C4-2B (cell line): Measurements from ENCODE around the gene CAMK2G.

ENCODE experiments used
- H3K27ac ChIP-seq: fragments of 450-650 bp; 2 replicates; pipeline ENCODE4 v1.5.1; 2017
- CTCF ChIP-seq: fragments of 450-650 bp; conservative IDR thresholded peaks from 2 replicates; pipeline ENCODE4 v1.5.1; 2017; ENCODE audit warnings: mild to moderate bottlenecking
- ZFX ChIP-seq: fragments of 450-650 bp; IDR thresholded peaks from 2 replicates; pipeline ENCODE4 v1.6.1; 2017

The CAMK2G gene

DNA sequence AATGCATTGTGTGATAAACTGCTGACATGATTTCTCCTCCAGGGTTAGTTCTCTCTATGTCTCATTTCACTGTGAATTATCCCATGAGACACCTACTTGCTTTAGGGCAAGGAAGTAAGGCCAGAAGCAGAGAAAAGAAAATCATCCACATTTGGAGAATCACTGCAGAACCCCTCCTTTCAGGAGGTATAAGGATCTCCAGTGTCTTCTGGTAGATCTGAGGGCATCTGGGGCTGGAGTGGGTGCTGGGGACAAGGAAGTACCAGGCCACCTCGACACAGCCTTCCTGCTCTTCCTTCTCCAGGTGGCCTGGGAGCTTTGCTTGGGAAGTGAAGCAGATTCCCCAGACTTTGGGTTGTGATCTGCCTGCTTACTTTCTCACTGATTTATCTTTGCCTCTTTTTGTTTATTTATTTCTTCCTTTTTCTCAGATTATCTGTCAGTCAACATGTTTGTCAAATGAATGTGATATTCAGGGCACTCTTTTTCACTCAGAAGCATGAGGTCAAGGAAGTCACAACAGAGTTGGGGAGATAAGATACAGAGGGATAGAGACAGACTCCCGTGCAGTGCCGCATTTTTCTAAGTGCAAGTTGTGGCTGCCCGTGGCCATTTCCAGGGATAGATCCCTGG, 12.4 kb upstream of the CAMK2G start:
- TF ChIP-seq ZFX, result no peak
- no peak for TF ChIP-seq CTCF
- peak overlapping the region; percentile 85 for H3K27ac ChIP-seq

- H3K27ac ChIP-seq, result peak overlapping the region; percentile 85; the same call in 1 of the 2 replicates
- TF ChIP-seq ZFX (no peak), CTCF (peak; percentile 90)
These were observed 11.8 kb upstream of the CAMK2G start for GRCh38 chr10:73886085-73886529.

DNA sequence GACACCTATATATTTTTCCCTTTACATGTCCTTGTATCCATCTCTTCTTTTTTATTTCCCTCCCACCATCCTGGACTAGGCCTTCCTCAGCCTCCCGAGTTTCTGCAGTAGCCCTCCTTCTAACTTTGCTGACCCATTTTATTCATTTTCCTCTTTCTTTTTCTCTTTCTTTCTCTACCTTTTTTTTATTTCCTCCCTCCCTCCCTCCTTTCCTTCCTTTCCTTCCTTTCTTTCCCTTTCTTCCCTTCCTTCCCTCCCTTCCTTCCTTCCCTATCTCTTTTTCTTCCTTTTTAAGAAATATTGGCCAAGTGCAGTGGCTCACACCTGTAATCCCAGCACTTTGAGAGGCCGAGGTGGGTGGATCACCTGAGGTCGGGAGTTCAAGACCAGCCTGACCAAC, 9.7 kb upstream of the CAMK2G start:
- no peak for TF ChIP-seq ZFX
- no peak for TF ChIP-seq CTCF
- no peak overlapping the region for H3K27ac ChIP-seq

DNA sequence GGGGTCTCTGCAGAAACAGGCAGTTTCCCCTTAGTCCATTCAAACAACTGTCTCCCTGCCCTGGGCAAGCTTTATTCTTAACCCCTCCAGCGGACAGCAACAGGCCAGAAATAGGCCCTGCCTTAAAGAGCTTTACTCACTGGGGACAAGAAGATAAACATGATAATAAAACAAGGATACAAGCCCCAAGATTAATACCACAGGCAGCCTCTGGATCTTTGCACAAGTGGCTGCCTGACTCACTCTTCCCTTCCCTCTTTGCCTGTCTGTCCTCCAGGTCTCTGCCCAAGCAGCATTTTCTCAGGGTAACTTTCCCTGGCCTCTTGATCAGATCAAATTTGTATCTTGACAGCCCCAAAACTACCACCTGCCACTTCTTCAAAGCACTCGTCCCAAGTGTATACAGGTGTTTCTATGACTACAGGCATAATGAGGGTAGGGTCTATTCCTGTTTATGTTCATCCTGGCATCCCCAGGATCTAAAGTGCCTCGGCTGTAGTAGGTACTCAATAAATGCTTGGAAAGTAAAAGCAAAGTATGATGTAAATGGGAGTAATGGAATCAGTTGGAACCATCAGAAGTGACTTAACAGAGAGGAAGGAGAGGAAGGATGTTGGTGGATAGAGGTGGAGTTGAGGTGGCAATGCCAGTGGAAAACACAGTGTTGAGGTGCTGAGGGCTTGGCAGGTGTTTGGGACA, 7.0 kb upstream of the CAMK2G start:
- H3K27ac ChIP-seq, result no peak overlapping the region
- TF ChIP-seq ZFX (no peak), CTCF (no peak)

DNA sequence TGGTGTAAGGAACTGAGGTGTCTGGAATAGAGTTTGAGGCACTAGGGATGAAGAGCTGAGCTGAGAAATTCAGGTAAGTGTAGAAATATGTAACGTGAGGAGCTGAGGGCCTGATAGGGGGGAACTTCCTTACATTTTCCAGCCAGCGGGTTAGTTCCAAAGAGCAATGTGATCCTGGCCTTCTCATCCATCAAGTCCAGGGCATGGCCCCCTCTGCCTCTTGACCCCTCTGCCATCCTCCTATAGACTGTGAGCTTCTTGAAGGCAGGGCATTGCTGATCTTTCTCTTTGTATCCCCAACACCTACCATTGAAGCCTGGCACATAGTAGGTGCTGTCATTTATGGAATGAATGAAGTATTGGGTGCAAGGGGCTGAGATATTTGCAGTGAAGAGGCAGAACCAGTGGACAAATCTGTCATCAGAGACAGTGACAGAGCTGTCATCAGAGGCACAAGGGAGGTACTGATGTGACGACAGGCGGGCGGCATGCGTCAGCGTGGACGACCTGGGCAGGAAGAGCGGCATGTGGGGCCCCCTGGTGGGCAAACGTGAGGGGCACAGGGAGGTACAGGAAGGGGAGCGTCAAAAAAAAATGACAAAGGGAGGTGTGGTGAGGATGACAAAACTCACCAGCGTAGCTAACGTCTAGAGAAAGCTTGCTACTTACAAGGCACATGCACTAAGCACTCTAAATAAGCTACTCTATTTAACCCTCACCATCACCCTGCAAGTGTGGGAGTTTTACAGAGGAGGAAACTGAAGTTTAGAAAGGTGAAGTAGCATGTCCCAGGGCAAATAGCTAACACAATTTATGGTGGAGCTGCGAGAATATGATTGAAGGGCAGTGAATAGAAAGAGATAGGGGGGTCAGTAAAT, 5.2 kb upstream of the CAMK2G start:
- no peak overlapping the region for H3K27ac ChIP-seq
- TF ChIP-seq CTCF (peak; percentile 95), ZFX (no peak)

DNA sequence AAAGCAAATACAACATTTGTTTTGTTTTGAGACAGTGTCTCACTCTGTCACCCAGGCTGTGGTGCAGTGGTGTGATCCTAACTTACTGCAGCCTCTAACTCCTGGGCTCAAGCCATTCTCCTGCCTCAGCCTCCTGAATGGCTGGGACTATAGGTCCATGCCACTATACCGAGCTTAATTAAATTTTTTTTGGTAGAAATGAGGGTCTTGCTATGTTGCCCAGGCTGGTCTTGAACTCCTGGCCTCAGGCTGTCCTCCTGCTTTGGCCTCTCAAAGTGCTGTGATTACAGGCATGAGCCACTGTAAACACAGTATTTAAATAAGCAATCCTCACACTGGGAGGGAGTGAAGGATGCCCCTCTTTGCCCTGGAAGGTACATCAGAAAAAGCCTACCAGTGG, 4.0 kb upstream of the CAMK2G start:
- TF ChIP-seq ZFX (no peak), CTCF (no peak)
- no peak overlapping the region for H3K27ac ChIP-seq
